GM12892 (cell line): ENCODE results near the gene ZNF827.

Experiments
- DNase-seq: peaks from one replicate; pipeline ENCODE4 v3.0.0; 2011; ENCODE audit not compliant: insufficient read length
- FAIRE-seq: peaks from 2 replicates; lab custom pipeline; 2011; peaks lifted over from hg19 to GRCh38; lab: Jason Lieb, UNC
- POLR2A ChIP-seq: IDR thresholded peaks from 2 replicates; pipeline ENCODE4 v1.6.1; 2011; ENCODE audit warnings: low read depth, low read length, control low read depth
- POLR2AphosphoS5 ChIP-seq: IDR thresholded peaks from 2 replicates; pipeline ENCODE4 v1.6.1; 2011; ENCODE audit warnings: low read depth, low read length, control low read depth
- TAF1 ChIP-seq: IDR thresholded peaks from 2 replicates; pipeline ENCODE4 v1.6.1; 2011; ENCODE audit warnings: low read depth, mild to moderate bottlenecking, control low read depth, low read length, borderline replicate concordance

The ZNF827 gene

DNA sequence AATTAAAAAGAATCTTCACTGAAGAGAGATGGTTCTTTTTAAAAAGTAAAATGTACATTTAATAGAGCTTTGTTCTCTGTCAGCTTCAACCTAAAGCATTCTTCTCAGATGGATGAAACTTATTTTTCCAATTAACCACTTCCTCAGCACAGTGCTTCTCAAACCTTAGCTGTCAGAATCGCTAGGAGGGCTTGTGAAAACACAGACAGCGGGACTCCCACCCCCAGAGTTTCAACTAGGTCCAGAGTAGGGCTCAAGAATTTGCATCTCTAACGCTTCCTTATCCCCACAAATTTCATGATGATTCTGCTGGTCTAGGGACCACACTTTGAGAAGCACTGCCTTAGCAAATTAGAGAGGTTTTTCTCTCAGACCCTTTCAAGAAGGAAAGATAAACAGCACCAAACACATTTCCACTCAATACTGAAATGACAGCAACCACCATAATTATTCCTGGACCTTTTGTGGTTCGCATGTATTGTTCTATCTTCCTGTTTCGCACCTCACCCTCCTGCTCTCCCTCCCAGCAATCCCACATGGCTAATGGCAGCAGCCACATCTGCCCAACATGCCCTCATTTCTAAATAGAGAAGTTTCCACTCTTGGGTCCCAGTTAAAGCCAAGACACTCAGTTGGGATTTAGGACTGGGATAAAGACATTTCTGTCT, 73.2 kb downstream of the ZNF827 start:
- FAIRE-seq (peak; percentile 87), DNase-seq (no peak)
- TF ChIP-seq POLR2A: no peak
- TF ChIP-seq POLR2AphosphoS5: no peak
- no peak for TF ChIP-seq TAF1

DNA sequence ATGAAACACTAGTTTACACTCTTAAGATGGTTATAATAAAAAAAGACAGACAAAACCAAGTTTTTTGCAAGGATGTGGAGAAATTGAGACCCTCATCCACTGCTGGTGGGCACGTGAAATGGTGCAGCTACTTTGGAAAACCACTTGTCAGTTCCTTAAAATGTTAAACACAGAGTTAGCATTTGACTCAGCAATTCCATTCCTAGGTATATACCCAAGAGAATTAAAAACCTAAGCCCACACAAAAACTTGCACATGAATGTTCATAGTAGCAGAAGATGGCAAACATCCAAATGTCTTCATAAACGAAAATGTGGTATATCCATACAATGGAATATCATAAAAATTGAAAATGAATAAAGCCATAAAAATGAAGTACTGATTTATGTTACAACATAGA, 75.4 kb downstream of the ZNF827 start:
- TF ChIP-seq POLR2A: no peak
- TF ChIP-seq TAF1: no peak
- TF ChIP-seq POLR2AphosphoS5: no peak
- DNase-seq (no peak), FAIRE-seq (peak; percentile 36)

DNA sequence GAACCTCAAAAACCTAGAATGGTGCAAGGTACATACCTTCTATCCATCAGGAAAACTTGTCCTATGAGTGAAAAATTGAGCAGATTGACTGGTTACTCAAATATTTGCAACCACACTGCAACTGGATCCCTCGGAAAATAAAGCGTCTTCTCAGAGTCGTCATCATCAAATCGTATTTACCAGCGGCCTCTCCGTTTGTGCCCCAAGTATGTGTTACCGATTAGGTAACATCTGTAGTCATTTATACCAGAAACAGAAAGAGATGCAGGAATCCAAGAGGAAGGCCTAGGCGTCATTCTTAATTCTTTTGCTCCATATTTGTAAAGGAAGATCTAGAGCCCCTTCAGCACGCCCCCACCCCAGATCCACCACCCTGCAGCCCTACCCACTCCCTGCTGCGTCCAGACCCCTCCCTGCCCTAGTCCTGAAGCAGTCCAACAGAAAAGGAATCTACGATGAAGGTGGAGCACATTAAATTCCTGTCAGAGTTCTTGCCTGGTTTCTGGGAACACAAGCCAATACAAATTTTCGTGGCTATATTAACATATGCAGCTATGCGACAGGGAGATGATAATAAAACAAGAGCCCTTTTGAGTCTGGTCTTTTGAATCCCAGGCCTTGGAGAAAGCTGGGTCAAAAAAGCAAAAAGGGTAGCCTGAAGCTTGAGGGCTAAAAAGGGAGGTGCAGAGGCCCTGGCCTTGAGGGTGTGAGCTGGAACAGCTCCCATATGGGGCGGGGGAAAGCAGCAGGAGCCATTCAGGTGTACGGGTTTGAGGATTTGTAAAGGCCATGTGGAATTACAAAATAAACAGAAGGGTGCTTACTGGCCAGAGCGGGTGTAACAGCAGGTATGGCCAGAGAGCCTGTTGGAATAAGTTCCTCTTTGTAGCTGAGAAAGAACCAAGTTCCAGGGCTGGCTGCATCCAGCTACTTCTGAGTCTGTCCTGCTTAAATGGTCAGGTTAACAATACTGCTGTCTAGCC, 77.0 kb downstream of the ZNF827 start:
- TF ChIP-seq TAF1: no peak
- no peak for TF ChIP-seq POLR2A
- no peak for TF ChIP-seq POLR2AphosphoS5
- FAIRE-seq: no peak
- no peak for DNase-seq

DNA sequence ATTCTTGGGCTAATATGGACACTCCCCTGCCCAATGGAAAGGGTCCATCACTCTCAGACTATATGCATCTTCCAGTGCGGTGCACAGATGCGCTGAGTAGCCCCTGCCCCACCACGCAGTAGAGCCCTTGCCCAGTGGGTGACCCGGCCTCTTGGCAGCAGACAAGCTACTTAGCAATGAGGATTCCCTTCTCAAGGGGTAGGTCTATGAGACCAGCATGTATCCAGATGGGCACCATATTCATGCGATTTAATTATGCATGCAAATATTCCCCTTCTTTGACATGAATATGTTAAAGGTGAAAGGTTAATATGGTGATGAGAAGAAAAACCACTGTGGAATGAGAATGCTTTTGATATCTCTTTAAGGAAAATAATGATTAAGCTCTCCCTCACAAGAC, 77.7 kb downstream of the ZNF827 start:
- TF ChIP-seq POLR2AphosphoS5: no peak
- TF ChIP-seq POLR2A: no peak
- no peak for TF ChIP-seq TAF1
- FAIRE-seq (no peak), DNase-seq (no peak)

DNA sequence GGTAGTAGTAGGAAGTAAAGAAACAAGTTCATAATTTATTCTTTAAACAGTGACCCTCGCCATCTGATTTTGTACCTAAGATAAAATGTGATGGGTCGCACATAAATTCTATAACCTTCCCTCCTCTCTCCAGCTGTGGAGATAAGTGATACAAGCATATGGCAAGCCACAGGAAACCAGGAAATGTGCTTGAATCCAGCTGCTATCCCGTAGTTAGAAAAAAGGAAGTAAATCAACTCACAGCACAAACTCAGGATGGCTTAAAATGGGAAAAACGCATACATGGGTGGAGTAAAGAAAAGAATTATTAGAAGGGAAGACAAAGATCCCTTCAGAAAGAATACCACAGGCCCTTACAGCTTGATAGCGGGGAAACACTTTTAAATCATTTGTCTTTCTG, 78.2 kb downstream of the ZNF827 start:
- DNase-seq: no peak
- no peak for FAIRE-seq
- TF ChIP-seq POLR2AphosphoS5 (no peak), TAF1 (no peak), POLR2A (no peak)

DNA sequence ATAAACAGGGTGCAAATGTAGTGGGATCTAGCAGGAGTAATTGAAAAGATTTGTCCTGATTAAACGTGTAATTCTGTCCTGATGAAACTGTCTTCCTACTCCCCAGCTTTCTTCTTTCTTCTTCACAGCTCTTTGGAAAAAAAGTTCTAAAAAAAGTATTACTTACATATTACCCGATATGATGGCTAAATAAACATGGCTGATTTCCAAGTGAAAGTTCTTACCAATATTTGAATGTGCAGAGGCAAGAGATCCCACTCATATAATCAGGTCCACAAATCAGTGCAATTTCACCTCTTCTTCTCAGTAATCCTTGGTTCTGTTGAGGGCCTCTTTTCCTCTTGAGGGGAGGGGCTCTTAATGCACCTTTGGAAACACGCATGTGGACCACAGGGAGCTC, 78.7 kb downstream of the ZNF827 start:
- FAIRE-seq (no peak), DNase-seq (no peak)
- no peak for TF ChIP-seq TAF1
- no peak for TF ChIP-seq POLR2A
- TF ChIP-seq POLR2AphosphoS5: no peak

DNA sequence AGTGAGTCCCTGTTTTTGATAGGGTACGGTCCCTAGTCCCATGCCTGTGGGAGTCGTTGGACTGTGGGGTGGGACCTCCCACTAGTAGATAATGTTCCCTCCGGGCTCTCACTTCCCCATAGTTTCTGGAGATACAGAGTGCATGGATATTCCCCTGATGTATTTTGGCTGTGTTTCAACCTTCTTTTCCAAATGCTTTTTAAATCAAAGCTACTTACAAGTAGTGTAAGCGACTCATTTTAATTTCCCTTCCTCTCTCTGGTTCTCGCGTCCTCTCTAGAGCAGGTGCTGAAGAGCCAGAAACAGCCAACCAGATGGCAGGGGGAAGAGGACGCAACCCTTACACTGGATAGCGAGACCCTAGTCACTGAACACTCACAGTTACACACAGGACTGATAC, 79.2 kb downstream of the ZNF827 start:
- TF ChIP-seq POLR2A: no peak
- TF ChIP-seq POLR2AphosphoS5: no peak
- TF ChIP-seq TAF1: no peak
- no peak for FAIRE-seq
- DNase-seq: no peak

DNA sequence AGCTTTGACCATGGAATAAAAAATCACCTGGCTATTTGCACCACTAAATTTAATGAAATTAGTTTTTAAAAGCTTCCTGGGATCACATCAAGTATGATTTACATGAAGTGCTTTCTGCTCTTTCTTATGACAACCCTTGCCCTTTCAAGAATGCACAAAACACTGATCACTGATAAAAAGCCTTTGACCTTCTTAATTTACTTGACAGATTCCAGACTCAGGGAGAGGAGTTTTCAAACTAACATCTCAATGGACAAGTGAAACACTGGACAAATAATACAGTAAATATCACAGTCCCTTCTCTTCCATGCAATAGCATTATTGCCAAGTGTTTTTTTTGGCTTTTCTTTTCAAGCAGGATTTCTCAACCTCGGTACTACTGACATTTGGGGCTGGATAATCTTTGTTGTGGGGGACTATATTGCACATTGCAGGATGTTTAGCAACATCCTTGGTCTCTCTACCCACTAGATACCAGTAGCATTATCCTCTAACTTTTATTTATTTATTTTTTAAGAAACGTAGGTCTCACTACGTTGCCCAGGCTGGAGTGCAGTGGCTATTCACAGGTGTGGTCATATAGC, 86.3 kb downstream of the ZNF827 start:
- TF ChIP-seq POLR2A (no peak), TAF1 (no peak), POLR2AphosphoS5 (no peak)
- FAIRE-seq (no peak), DNase-seq (no peak)

DNA sequence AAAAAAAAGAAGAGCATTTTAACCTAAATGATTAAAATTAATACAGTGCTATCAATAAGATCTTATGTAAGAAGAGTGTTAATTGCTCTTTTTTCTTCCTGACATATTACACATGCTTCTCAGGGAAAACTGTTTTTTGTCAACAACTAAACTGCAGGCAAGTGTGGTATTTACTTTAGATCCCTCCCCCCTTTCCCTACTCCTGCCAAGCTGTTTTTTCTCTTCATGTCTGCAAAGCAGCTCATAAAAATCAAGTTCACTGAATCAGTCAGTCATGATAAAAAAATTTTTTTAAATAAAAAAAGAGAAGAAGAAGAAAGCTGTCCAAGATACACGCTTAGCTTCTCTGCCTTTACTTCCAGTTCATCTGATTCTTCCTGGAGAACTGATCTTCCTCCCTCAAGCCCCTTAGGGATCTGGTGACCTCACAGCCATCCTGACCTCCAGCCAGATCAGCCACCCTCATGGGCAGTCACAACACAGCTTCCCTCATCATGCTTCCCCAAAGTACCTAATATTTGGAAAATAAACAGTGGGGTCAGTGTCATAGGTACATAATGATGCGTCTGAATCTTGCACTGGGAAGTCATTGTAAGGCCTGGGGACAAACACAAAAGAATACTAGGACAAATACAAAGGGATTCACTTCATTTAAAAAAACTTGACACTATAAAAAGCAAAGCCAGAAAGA, 87.0 kb downstream of the ZNF827 start:
- FAIRE-seq (no peak), DNase-seq (no peak)
- TF ChIP-seq POLR2AphosphoS5 (no peak), TAF1 (no peak), POLR2A (no peak)

DNA sequence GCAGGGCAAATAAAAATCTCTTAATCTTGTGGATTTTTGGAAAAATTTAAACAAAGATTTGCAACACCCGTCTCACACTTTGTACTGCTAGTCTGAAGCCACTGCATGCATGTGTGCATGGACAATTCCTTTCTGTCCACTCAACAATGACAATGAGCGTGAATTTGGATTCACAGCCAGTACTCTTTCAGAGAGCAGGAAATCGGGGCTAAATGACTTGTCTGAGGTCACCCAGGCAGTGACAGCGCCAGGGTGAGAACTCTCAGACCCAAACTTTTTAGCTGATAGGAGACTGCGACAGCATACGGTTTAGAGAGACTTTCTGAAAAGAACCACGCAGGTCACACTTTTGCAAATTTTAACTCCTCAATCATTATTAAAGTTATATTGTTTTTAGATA, 90.9 kb downstream of the ZNF827 start:
- FAIRE-seq (no peak), DNase-seq (no peak)
- TF ChIP-seq POLR2A (no peak), POLR2AphosphoS5 (no peak), TAF1 (no peak)

DNA sequence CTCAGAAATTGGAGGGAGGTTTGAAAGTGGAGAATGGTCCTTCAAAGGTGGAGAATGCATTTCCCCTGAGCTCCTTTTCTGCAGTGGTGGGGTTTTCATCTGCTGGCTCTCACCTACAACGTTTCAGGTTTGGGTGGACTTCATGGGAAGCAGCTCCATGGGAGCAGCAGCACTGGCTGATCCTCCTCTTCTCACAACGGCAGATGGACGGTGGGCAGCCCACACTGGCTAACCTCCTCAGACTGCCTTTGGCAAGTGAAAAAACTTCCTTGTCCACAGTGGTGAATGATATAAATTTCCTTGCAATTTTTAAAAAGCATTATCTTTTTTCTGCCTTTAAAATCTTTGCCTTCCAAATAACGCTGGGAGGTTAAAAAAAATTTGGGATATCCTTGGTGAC, 93.5 kb downstream of the ZNF827 start:
- no peak for FAIRE-seq
- DNase-seq: no peak
- TF ChIP-seq POLR2AphosphoS5 (no peak), POLR2A (no peak), TAF1 (no peak)
